Gastrocnemius medialis (tissue), 4 donors: ENCODE measurements around the gene ZBTB2.

ENCODE experiments used
- CTCF ChIP-seq, 5 experiments: fragments of 450-650 bp in 3 of 5; fragments of 200-600 bp in 2 of 5; sonication (generic) in 2 of 5; IDR thresholded peaks in 4 of 5; conservative IDR thresholded peaks in 1 of 5; 1 replicate in 4 of 5; 2 replicates in 1 of 5; pipeline ENCODE4 v1.5.1; 2016 to 2019; ENCODE audit warnings: antibody characterized with exemption in 5 of 5, mild to moderate bottlenecking in 3 of 5, moderate library complexity in 3 of 5
- POLR2A ChIP-seq, 2 donors: fragments of 450-650 bp; IDR thresholded peaks; one replicate each; pipeline ENCODE4 v1.6.1; 2017; ENCODE audit warnings: antibody characterized with exemption in 2 of 2, mild to moderate bottlenecking in 2 of 2, moderate library complexity in 2 of 2

GRCh38 chr6:151327101-151327500, 64.3 kb downstream of the ZBTB2 start:
- no peak for TF ChIP-seq CTCF (IDR thresholded peaks at IDR 0.05 in 4 of 5, conservative IDR thresholded peaks at IDR 0.05 in 1 of 5)
- TF ChIP-seq POLR2A (IDR thresholded peaks at IDR 0.05) = no peak
